SHP77 treated with DMSO at 0.1 percent for 48 hours (cell line): Measurements from ENCODE around the gene SLC25A47.
"Not testable (repeated sequence)": the region's sequence is repeated elsewhere in the genome, so short reads cannot be mapped to it uniquely, and the experiment has no call there.

ENCODE experiments used
- DNase-seq: peaks from one replicate; lab custom pipeline; 2025; lab: John Stamatoyannopoulos, UW

SLC25A47 gene

DNA sequence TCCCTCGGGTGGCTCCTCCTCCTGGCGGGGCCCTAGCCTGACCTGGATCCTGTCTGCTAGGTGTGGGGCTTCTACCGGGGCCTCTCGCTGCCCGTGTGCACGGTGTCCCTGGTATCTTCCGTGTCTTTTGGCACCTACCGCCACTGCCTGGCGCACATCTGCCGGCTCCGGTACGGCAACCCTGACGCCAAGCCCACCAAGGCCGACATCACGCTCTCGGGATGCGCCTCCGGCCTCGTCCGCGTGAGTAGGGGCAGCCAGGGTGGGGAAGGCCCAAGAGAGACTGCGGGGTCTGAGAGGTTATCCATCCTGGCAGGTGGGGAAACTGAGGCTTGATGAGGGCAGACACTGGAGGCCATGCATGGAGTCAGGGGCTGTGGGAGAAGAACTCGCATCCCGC, 4.0 kb downstream of the SLC25A47 start:
- DNase-seq: no peak

DNA sequence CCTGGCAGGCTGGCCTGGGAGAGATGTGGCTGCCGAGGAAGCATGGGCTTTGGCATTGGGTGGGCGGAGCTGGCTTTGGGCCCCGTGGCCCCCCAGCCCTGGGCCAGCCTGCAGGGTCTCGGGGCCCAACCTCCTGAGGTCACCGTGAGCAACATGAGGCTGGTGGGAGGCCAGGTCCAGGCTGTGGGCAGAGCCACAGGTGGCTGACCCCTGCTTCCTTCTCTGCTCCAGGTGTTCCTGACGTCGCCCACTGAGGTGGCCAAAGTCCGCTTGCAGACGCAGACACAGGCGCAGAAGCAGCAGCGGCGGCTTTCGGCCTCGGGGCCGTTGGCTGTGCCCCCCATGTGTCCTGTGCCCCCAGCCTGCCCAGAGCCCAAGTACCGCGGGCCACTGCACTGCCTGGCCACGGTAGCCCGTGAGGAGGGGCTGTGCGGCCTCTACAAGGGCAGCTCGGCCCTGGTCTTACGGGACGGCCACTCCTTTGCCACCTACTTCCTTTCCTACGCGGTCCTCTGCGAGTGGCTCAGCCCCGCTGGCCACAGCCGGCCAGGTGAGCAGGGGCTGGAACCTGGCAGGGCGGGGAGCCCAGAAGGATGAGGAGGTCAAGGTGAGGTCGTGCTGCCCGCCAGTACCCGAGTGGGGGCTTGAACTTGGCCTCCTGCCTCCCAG, 5.5 kb downstream of the SLC25A47 start:
- DNase-seq: no peak

DNA sequence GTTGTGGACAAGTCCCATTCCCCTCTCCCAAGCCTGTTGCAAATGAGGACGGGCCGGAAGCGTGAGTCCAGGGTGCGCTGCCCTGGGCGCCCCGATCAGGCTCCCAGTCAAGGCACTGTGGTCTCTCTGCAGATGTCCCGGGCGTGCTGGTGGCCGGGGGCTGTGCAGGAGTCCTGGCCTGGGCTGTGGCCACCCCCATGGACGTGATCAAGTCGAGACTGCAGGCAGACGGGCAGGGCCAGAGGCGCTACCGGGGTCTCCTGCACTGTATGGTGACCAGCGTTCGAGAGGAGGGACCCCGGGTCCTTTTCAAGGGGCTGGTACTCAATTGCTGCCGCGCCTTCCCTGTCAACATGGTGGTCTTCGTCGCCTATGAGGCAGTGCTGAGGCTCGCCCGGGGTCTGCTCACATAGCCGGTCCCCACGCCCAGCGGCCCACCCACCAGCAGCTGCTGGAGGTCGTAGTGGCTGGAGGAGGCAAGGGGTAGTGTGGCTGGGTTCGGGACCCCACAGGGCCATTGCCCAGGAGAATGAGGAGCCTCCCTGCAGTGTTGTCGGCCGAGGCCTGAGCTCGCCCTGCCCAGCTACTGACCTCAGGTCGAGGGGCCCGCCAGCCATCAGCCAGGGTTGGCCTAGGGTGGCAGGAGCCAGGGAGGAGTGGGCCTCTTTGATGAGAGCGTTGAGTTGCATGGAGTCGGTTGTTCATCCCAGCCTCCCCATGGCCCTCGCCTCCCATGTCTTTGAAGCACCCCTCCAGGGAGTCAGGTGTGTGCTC, 6.3 kb downstream of the SLC25A47 start:
- no peak for DNase-seq

DNA sequence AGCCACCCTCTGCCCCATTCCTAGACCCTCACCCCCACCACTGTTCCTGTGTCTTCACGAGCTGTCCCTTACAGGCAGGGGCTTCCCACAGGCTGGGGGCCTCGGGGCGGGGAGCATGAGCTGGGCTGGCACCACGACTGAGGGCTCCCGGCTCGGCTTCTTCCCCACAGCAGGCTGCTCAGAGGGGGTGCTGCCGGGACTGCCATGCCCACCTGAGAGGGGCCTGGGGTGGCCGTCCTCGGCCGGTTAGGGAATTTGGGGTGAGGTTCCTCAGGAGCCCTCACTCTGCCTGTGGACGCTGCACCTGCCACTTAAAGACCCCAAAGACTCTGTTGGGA, 6.8 kb downstream of the SLC25A47 start:
- no peak for DNase-seq

DNA sequence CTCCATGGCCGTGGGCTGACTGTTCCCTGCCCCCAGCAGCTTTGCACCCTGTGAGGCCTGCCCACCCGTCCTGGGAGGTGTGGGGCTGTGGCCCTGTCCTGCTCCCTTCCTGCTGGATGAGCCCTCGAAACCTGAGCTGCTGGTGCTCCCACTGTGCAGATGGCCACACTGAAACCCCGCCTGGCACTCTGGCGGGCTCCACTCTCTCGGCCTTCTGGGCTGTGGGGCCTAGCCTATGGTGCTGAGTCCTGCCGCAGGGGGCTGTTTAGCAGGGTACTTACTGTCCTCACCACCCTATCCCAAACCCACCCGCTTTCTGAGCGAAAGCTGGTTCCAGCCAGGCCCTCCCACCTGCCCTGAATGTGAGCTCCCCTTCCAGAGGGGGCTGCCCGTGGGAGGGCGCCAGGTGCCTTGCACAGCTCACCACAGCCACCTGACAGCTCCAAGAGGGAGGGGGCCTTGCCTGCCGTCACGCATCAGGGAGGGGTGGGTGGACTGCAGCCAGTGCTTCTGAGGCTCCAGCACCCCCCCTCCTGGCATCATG, 7.3 kb downstream of the SLC25A47 start:
- no peak for DNase-seq

DNA sequence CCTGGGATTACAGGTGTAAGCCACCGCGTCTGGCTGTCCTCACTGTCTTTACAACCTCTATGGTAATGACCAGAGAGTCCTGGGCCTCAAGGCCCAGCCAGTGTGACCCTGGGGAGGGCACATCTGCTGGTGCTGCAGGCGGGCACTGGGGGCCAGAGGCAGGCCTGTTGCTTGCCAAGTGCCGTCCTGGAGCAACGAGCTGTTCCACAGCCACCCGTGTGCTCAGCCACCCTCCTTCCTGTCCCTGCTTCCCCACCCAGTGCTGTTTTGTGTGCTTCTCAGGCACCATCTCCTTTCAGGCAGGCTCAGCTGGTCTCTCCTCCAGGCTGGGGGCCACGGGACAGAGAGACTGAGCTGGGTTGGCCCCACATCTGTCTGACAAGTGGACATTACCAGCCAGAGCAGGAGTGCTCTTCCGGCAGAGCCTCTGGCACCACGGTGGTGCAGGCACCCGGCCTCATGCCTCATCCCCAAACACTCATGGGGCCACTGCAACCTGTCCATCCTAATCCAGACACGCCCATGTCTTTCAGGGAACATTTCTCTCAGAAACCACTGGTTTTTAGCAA, 9.0 kb downstream of the SLC25A47 start:
- DNase-seq: no peak

DNA sequence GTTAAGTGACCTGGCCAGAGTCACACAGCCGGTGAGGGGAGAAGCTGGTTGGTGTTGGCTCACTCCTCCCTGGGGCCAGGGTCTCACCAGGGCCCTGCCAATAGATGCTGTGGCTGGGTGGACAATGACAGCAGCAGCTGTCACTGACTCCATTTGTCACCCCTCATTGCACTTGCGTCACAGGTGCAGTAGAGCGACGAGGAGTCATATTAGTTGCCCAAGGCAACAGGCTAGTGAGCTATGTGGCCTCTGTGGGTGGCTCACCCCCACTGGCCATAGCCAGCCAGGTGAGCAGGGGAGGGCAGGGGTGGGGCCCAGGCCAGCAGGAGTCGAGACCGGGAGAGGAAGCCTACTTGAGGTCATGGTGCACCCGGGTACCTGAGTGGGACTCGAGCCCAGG, 9.7 kb downstream of the SLC25A47 start:
- peak; percentile 78 for DNase-seq

DNA sequence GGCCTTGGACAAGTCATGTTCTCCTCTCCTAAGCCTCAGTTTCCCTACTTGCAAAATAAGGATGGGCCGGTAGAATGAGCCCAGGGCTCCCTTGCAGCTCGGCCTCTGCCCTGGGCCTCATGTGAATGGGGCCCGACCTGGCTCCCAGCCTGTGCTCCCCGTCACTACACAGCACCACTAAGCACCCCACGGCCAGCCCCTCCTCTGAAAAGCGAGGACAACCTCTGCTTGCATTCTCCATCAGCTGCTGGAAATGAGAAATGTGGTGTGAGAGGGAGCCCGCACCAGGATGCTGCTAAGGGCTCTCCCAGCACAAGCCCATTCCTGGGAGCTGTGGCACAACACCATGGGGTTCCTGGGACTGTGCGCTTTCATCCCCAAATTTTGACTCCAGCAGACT, 10.2 kb downstream of the SLC25A47 start:
- no peak for DNase-seq

DNA sequence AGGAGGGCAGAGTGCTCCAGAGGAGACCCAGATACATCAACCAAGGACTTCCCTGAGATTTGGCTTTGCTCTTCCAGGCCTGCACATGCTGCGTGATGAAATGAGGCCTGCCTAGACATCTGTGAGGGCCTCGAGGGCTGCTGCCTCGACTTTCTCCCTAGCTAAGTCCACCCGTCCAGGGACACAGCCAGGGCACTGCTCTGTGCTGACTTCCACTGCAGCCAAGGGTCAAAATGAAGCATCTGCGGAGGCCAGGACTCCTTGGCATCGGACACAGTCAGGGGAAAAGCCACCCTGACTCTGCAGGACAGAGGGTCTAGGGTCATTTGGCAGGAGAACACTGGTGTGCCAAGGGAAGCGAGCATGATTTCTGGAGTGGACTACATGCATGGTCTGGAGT, 10.7 kb downstream of the SLC25A47 start:
- no peak for DNase-seq

DNA sequence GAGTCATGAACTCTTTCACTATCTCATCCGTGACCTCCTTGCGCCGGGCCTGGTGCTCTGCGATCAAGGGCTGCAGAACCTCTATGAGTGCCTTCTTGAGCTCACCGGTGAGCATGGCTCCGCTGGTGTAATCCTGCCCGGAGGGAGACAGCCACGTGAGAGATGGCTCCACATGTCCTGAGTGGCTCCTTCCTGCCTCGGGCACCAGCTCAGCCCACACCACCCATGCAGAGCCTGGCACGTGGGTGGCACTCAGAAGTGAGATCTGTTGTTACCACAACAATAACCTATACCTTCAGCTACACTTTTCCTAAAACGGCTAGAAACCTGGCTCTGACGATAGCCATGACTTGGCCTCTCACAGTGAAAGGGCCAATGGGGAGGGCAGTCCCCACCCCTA, 11.8 kb downstream of the SLC25A47 start:
- DNase-seq: no peak

DNA sequence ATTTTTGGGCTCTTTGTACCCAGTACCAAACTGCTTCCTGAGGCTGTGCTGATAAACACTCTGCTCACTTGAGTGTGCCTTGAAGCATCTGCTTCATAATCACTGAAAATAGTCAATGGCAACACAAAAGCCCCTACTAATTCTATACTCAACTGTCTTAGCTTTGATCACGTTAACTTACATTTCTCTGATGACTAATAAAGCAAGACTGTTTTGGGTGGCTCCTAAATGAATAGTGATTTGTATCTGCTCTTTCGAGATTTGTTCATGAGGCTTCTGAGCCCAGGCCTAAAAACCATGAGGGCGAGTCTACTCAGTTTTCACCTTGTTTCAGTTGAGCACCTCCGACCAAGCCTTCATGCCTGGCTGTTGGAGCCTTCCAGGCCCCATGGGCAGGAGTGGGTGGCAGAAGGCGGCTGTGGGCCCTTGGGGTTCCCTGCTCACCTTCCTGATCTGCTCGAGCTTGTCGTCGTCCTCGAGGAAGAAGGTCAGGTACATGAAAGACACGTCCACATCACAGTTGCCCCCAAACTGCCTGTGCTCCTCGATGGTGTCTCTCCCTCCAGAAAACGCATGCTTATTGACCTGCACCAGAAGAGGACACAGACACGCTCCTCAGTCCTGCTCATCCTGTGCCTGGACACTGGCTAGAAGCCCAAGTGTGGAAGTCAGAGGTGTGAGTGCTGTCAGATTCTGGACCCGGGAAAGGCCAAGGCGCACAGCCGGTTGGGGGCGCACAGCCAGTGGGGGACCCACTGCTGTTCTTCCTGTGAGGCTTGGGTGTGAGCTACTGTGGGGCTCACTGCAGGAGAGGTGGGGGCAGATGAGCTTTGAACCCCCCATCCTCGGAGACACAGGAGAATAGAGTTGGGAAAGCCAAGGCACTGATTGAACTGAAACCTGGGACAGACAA, 13.7 kb downstream of the SLC25A47 start:
- DNase-seq: no peak

DNA sequence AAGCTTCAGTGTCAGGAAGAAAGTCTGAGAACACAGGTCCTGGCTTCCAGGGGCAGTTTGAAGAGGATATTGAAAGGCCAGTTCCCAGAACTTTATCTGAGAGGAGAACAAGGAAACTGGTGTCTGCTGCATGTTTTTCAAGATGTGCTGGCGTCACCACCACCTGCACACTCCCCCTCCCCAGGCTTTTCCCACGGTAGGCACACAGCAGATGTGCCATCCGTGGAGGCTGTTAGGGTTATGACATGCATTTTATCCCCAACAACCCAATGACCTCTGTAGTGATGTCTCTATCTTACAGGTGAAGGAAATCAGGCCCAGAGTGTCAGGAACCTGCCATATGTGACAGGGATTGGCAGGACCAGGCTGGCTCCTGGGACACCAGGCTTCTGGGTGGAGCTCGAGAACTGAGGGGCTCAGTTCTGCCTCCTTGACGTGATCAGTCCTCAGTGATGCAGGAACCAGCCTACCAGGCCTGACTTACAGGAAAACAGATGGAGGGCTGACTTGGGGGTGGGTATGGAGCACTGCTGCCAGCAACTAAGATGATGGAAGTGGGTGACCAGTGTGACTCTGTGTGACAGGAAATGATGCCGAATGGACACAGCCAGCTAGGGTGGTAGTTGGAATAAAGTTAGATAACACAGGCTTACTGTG, 16.8 kb downstream of the SLC25A47 start:
- no peak for DNase-seq

DNA sequence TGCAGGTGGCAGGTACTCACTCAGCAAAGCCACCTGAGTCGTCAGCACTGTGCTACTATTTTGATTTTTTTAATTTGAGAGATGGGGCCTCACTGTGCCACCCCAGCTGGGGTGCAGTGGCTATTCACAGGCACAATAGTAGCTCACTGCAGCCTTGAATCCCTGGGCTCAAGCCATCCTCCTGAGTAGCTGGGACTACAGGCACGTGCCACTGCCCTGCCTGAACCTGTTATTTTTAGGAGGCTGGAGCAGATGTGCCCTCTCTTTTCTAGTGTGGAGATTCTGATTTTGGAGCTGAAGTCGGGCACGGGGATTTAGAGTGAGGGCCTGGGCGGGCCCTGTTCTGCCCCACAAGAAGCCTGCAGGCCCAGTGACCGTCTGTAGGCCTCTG, 17.3 kb downstream of the SLC25A47 start:
- no peak for DNase-seq

DNA sequence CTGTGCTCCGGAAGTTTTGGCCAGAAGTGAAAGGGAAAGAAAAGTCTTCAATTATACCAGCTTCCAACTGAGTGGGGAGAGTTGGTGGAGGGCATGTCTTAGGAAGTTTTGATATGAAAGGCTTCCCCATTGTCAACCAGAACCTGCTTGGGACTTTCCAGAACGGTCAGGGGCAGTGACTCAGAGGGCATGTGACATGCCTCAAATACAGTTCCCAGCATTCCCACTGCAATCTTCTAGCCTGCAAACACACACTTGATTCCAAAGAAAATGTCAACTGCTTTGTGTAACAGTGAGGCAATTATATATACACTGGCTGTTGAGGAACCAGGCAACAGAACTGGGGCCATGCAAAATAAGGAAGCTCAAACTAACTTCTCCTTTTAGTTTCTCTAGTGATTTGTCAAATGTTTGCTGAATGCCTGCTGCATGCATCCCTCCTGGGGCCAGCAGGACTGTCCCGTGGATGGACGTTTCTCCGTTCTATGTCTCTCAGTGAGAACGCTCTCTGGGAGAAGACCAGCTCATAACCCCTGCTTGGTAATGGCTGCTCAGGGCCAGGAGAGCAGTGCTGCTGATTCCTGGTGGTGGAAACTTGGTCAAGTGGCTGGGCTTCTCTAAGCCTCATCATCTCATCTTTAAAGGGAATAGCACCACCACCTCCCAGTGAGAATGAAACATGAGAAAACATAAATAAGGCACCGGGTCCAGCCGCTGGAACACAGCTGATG, 18.3 kb downstream of the SLC25A47 start:
- DNase-seq: no peak

DNA sequence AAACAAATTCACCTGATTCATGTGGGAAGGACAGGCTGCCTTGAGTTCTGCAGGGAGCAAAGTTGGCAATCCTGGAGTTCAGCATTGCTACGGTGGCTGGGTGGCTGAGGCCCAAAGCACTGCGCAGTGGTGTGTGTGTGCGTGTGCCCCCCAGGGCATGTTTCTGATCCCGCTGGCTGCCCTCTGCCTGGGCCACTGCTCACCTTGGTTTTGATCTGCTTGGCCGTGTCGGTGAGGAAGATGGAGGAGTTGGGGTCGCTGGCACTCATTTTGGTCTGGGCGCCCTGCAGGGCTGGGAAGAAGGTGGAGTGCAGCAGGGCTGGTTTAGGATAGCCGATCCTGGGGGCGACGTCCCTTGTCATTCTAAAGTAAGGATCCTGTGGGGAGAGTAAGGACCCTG, 19.1 kb downstream of the SLC25A47 start:
- no peak for DNase-seq

DNA sequence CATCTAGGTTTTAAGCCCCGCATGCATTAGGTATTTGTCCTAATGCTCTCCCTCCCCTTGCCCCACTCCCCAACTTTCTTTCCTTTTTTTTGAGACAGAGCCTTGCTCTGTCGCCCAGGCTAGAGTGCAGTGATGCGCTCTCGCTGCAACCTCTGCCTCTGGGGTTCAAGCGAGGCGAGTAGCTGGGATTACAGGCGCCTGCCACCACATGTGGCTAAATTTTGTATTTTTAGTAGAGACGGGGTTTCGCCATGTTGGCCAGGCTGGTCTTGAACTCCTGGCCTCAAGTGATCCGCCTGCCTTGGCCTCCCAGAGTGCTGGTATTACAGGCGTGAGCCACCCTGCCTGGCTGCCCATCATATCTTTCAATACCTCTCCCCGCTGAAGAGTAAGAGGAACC, 19.7 kb downstream of the SLC25A47 start:
- not testable (repeated sequence) for DNase-seq

DNA sequence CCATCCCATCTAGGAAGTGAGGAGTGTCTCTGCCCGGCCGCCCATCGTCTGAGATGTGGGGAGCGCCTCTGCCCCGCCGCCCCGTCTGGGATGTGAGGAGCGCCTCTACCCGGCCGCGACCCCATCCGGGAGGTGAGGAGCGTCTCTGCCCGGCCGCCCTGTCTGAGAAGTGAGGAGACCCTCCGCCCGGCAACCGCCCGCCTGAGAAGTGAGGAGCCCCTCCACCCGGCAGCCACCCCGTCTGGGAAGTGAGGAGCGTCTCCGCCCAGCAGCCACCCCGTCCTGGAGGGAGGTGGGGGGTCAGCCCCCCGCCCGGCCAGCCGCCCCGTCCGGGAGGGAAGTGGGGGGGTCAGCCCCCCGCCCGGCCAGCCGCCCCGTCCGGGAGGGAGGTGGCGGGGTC, 21.5 kb downstream of the SLC25A47 start:
- not testable (repeated sequence) for DNase-seq

DNA sequence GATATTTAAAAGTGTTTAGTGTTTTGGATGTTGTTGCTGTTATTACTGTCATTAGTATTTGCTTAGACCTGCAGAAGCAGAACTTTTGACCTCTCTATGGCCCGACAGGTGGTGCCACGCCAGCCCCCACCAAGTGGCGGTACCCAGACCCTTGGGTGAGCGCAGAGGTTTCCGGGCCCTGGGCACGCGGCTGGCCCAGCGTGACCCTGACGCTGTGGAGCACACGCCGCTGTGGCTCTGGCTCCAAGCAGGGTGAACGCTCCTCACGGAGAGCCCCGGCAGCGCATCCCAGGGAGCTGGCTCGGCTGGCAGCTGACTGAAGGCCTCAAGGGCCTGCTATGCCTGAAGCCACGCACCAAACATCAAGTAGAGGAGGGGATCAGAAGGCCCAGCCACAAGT, 22.6 kb downstream of the SLC25A47 start:
- DNase-seq: no peak

DNA sequence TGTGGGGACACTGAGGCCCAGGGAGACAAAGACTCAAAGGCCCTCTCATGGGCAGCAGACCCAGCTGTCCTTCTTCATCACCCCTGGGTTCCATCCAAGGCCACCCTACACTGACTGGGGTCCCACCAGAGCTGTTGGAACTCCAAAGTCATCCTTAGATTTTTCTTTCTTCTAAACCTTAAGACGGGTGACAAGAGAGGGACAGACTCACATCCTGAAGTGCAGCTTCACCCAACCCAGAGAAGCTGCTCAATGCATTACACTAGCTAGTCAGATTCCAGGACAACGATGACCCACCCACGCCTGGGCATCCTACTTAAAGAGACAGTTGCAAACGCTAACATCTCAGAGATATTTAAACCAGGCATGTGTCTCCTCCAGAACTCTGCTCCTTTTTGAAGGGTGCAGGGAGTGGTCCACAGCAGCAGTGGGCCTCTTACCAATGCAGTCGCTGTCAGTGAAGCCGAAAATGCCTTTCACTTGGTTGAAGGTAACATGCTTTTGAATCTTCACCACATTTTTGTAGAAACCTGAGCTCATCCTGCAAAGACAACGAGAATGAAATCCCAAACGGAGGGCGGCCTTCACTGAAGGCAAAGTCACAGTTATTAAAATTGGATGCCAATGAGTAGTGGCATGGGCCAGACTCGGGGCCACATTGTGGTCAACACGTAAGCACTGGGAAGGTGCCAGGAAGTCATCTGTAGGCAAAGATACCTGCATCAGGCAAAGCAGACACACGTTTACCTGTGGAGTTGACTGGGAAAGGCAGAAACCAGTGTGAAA, 23.4 kb downstream of the SLC25A47 start:
- no peak for DNase-seq

DNA sequence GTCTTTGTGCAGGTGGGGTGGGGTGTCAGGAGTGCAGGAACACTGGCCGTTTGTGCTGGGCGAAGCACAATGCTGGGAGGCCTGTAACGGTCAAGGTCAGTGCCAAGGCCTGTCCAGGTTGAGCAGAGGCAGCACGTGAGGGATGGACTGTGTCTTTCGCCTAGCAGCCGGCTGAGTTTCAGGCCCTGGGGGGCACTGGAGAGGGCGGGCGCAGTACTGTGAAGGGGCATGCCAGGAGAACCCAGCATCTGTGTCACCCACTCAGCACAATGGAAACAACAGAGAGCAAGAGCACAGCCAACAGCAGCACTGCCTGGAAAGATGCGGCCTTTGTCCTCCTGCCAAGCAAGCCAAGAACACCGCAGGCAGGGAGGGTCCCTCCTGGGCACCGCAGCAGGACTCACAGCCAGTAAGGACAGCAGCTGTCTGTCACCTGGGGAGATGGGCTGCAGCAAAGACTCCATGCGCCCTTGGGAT, 25.2 kb downstream of the SLC25A47 start:
- no peak for DNase-seq
